Measurements from ENCODE around the gene UBE3D. TPM values are rescaled to one million over a fixed set of nuclear protein-coding genes. Genes with fewer than 3 reads are reported as not detected.

UBE3D gene
- total and polyA plus RNA-seq, 2 of the 4 experiments (the other 2 are of a cell fraction) = 3.2 to 6.3 TPM

DNA sequence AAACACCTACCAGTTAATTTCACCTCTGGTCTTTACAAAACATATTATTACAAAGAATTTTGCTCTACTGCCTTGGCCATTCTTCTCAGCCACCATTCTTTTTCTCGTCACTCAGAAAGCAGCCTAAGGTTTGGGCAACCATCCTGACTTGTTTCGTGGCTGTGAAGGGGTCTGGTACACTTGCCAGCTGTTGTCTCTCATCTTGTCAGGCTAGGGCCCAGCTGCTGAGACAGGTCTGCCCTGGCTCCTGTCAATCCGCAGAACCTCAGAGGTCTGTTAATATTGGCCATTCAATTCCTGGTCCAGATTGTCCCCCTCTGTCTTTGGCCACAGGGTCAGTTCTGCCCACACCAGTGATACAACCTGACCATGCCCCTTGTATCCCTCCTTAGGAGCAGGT lies 197.7 kb downstream of the UBE3D start:
- no peak overlapping the region for H3K4me2 ChIP-seq (ENCODE audit: low read depth, low read length)
- POLR2A ChIA-PET (ENCODE audit: unreplicated experiment) = no interaction called here

More for the DNA sequence above, 197.7 kb downstream of the UBE3D start:
- ATAC-seq (ENCODE audit: low read depth) = no peak
- Histone ChIP-seq H3K4ac (ENCODE audit: low read depth, low read length) (no peak overlapping the region), H3K4me3 (ENCODE audit: insufficient read depth, low read depth, low read length) (no peak overlapping the region), H2AK9ac (replicated peaks; ENCODE audit: low read depth, low read length, poor library complexity) (no peak overlapping the region), H2AFZ (replicated peaks; ENCODE audit: low read length, poor library complexity) (no peak overlapping the region), H3K27me3 (ENCODE audit: control insufficient read depth, insufficient read depth, low read length) (no peaks in the 10 kb centered on the region), H3K9me1 (ENCODE audit: insufficient read depth, low read length) (no peaks in the 10 kb centered on the region), H4K5ac (ENCODE audit: low read depth, low read length) (no peak overlapping the region), H4K8ac (ENCODE audit: low read depth in 2 of 2, low read length in 2 of 2) (no peak overlapping the region), H3K14ac (replicated peaks; ENCODE audit: low read depth, low read length) (no peak overlapping the region), H3K4me1 (ENCODE audit: control insufficient read depth, insufficient read depth, low read length) (no peaks in the 10 kb centered on the region), H3K56ac (ENCODE audit: extremely low read depth, insufficient read depth, low read length) (no peak overlapping the region), H2BK15ac (ENCODE audit: low read depth, low read length) (no peak overlapping the region), H2BK120ac (ENCODE audit: low read depth, low read length) (no peak overlapping the region), H2BK5ac (ENCODE audit: low read depth, low read length, poor library complexity, severe bottlenecking) (no peak overlapping the region), H3K79me1 (ENCODE audit: low read depth in 1 of 2, low read length in 2 of 2) (no peaks in the 10 kb centered on the region), H3K9ac (ENCODE audit: low read depth, low read length) (no peak overlapping the region), H3K9me3 (ENCODE audit: control insufficient read depth, insufficient read depth, low read length) (peaks cover 5% of the 10 kb centered on the region), H3K18ac (ENCODE audit: low read depth, low read length) (no peak overlapping the region), H2BK20ac (ENCODE audit: low read depth, low read length) (no peak overlapping the region), H4K91ac (ENCODE audit: insufficient read depth, low read depth, low read length) (no peak overlapping the region), H3K27ac (ENCODE audit: insufficient read depth, low read length) (no peak overlapping the region), H3K36me3 (ENCODE audit: control insufficient read depth, insufficient read depth, low read length) (no peaks in the 10 kb centered on the region), H3K23ac (ENCODE audit: low read depth, low read length) (no peak overlapping the region), H4K20me1 (ENCODE audit: insufficient read depth, low read length) (no peaks in the 10 kb centered on the region), H2AK5ac (ENCODE audit: low read depth, low read length) (no peak overlapping the region)
- CTCF ChIA-PET = no interaction called here
- dilution Hi-C loops (cut with HindIII; ENCODE audit: low sequenced_read_pairs, unreplicated experiment) (no loop called here), in situ Hi-C loops (cut with MboI; ENCODE audit: low sequenced_read_pairs) (no loop called here), intact Hi-C loops (cut with micrococcal nuclease) (no loop called here)
- no peak for DNase-seq
- 67% methylated on average over 1 of the region's 3 CpGs; no CpG with 5 or more reads in 1 of the 2 experiments for WGBS, 2 experiments (ENCODE audit: extremely low coverage in 2 of 2, insufficient read length in 1 of 2)
- BruUV-seq (replicated peaks) = no TSS peak
- no peak for TF ChIP-seq MXI1 (IDR thresholded peaks at IDR 0.05; ENCODE audit: borderline replicate concordance, low read depth, low read length)
- no peak for TF ChIP-seq NFE2L2 (IDR thresholded peaks at IDR 0.05; ENCODE audit: low read depth, low read length)
- no peak for TF ChIP-seq FOS (IDR thresholded peaks at IDR 0.05; ENCODE audit: low read depth, low read length)
- TF ChIP-seq BHLHE40 (IDR thresholded peaks at IDR 0.05; ENCODE audit: low read depth, low read length) = no peak
- TF ChIP-seq MAFK (IDR thresholded peaks at IDR 0.05; ENCODE audit: low read depth, low read length) = no peak
- TF ChIP-seq MAZ (IDR thresholded peaks at IDR 0.05; ENCODE audit: borderline replicate concordance, low read depth, low read length) = no peak
- TF ChIP-seq CHD1 (IDR thresholded peaks at IDR 0.05; ENCODE audit: low read depth, low read length) = no peak
- TF ChIP-seq RFX5 (IDR thresholded peaks at IDR 0.05; ENCODE audit: low read depth, low read length) = no peak

Measured in IMR-90 (cell line).